ENCODE measurements around the gene ZNF594.
"Not testable (repeated sequence)": the region's sequence is repeated elsewhere in the genome, so short reads cannot be mapped to it uniquely, and the experiment has no call there.

ZNF594 gene

GRCh38 chr17:5191541-5192417 lies at the start of gene ZNF594:
Gene ZNF594, minus strand, starts transcription at chr17:5191868. Its CDS starts 7,612 bp downstream, at chr17:5184256.
- DNase-seq = peak; percentile 74 to 76

DNA sequence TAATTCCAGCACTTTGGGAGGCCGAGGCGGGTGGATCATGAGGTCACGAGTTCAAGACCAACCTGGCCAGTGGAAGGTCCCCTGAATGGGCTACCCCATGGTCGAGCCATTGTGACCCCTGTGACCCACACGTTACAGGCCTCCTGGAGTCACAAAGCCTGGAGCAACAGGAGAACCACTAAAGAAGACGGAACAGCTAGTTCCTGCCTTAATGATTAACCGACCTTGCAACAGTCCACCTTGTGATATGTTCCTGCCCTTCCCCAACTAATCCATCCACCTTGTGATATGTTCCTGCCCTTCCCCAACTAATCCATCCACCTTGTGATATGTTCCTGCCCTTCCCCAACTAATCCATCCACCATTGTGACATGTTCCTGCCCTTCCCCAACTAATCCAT lies 48.1 kb upstream of the ZNF594 start:
- DNase-seq = not testable (repeated sequence)

- DNase-seq = no peak
Observed at GRCh38 chr17:5238333-5238732, 46.7 kb upstream of the ZNF594 start.

- peak; percentile 41 for DNase-seq
Observed at GRCh38 chr17:5237541-5238016, 45.9 kb upstream of the ZNF594 start.

DNA sequence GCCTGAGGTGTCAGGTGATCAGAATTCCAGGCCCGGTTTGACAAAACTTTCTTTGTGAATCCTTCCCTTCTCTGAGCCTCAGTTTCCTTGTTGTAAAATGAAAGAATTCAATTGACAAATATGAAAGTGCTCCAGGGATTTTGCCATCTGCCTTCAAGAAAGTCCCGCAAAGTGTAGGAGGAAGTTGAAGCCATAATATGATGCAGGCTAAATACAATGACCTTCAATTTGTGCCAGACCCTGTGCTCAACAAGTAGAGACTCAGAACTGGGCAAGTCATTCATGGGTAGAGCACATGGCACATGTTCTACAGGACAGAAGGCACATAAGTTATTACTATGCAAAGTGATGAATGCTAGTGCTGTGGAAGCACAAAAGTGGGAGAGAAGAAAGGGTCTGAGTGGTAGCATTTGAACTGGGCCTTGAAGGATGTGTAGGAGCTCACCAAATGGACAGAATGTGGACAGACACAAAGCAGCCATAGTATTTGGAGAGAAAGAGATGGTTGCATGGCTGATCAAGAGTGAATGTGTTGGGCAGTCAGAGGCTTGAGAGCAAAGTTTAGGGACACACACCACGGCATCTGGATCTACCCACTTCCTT lies 45.4 kb upstream of the ZNF594 start:
- no peak for DNase-seq

DNA sequence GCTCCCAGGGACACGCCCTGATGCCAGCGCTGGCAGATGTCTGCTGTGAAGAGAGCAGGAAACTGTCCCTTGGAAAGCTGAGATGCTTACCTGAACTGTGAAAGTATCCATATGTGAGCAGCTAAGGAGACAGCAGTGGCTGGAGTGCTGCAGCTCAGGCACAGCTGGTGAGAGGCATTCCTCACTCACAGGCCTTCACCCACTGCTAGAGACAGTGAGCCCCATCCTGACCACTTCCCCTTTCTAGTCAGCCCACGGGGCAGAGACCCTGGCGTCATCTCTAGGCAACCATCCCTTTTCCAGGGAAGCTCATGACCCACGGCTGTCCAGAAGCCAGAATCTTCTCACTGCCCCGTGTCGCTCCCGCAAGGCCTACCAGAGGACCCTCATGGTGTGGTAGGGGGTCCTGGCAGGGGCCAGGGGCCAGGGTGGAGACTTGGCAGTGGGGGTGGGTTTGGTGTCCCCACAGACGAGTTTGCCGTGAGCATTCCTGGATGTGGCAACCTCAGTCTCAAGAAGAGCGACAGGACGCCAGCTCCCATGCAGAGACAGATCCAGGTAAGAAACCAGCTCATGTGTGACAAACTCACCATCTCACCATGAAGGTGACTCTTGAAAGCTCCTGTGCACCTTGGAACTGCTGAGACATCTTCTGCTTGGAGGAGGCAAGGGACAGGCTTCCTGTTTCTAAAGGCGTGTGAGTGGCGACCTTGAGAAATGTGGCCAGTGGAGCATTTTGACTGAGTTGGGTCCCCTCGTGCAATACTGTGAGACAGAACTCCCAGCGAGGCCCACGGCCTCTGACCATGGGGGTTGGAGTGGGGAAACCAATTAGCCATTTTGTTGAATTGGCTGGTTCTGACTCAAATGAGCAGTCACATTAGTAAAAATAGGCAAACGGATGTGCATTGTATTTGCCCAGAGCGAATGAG lies 43.2 kb upstream of the ZNF594 start, which contains the start of gene SCIMP:
Gene SCIMP (minus strand): TSS at position 216 of the 932 bp plus-strand sequence. CDS start 105 bp downstream, at position 111.
- peak; percentile 25 to 54 for DNase-seq

DNA sequence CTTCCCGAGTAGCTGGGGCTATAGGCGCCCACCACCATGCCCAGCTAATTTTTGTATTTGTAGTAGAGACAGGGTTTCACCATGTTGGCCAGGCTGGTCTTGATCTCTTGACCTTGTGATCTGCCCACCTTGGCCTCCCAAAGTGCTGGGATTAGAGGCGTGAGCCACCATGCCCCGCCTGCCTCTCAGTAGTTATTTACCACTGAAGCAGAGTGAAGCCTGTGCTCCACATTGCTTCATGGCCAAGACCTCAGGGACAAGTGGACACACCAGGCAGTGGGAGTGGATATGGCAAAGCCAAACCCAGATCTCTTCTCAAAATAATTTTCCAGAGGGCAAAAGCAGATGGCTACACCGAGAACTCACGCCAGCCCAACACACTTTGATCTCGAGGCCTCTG lies 41.8 kb upstream of the ZNF594 start:
- not testable (repeated sequence) for DNase-seq

DNA sequence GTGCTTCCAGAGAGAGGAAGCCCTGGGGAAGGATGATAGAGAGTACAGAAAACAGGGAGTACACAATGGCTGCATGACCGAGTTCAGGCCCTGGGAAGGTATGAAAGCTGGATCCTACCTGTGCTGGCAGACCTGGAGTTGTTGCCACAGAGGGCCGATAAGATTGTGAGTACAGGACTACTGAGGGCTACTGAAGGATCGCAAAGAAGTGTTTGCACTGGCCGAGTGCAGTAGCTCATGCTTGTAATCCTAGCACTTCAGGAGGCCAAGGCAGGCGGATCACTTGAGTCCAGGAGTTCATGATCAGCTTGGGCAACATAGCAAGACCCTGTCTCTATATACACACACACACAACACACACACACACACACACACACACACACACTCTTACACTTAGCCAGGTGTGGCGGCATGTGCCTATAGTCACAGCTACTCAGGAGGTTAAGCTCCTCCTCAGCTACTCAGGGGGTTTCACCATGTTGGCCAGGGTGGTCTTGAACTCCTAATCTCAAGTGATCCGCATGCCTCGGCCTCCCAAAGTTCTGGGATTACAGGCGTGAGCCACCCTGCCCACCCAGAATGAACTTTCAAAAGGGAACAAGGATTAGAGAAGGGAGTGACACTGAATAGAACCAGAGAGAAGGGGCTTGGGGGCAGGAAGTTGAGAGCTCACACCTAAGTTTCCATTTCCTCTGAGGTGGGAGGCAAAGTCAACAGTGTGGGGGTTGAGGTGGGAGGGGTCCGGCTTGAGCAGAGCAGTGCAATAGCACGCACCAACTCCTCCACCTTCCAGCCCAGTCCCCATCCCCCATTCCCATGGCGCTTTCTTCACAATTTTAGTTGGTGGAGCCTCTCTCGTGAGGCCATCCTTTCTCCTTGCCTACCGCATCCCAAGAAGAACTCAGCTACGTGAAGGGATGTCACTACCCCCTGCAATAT lies 35.5 kb upstream of the ZNF594 start:
- DNase-seq = no peak

GRCh38 chr17:5225668-5226457 lies 34.2 kb upstream of the ZNF594 start:
- DNase-seq = no peak

DNA sequence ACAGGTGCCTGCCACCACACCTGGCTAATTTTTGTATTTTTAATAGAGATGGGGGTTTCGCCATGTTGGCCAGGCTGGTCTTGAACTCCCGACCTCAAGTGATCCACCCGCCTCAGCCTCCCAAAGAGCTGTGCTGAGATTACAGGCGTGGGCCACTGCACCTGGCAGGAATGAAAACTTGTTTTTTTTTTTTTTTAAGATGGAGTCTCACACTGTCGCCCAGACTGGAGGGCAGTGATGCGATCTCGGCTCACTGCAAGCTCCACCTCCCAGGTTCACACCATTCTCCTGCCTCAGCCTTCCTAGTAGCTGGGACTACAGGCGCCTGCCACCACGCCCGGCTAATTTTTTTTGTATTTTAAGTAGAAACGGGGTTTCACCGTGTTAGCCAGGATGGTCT lies 30.2 kb upstream of the ZNF594 start:
- not testable (repeated sequence) for DNase-seq

- DNase-seq = no peak
Observed at GRCh38 chr17:5220074-5220473, 28.4 kb upstream of the ZNF594 start.

- DNase-seq = no peak
Observed at GRCh38 chr17:5219536-5219935, 27.9 kb upstream of the ZNF594 start.

- not testable (repeated sequence) for DNase-seq
Observed at GRCh38 chr17:5217562-5217961, 25.9 kb upstream of the ZNF594 start.

DNA sequence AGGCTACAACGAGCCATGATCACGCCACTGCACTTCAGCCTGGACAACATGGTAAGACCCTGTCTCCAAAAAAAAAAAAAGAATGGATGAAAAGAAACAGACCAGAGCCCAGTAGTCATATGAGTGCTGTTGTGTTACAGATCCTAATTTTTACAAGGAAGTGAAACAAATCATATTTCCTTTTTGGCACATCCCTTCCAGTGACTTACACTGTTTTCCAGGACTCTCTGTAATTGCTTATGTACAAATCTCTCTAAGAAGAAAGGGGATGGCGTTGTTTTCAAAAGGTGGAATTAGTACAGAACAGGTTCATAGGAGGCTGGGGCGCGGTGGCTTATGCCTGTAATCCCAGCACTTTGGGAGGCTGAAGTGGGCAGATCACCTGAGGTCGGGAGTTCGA lies 19.8 kb upstream of the ZNF594 start:
- no peak for DNase-seq

DNA sequence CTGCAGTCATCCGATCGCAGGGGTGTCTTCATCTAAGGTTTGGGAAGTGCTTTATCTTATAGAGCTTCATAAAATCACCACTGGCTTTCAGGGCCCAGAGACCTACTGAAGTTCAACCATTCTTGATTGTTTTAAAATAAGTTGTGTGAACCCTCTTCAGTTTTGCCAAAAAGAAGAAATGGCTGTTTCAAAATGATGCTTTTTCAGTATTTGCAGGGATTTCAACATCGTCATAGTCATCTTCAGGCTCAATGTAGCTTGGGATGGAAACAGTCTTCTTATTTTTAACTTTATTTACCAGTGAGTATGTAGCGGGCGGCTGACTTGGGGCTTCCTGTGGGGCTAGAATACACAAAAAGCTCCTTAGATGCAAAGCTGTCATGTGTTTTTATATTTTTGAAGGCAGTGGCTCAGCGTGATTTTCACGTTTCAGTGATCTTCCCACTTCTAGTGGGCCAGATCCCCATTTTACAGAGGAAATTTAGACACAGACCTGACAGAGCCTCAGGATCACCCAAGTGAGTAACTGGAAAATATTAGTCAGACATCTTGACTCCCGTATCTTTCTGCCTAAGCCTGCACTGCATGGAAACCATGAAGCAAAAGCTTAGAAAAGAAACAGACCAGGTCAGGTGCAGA lies 19.1 kb upstream of the ZNF594 start:
- no peak for DNase-seq

- no peak for DNase-seq
Observed at GRCh38 chr17:5210091-5210490, 18.4 kb upstream of the ZNF594 start.

DNA sequence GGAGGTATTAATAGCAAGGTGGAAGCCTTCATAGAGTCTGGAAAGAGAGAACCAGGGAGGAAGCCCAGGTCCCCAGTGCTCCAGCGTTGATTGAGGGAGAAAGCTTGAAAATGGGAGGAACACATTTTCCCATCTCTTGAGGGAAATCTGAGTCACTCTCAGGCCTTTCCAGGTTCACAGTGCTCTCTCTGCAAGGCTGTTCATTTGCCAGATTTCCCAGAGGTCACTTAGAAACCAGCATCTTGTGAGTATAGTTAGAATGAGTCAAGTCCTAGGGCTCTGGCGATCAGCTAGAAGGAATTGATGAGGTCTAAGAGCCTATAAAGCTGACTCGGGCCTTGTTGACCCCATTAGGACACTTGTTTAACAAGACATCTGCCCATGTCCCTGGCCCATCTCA lies 17.7 kb upstream of the ZNF594 start:
- DNase-seq = no peak

DNA sequence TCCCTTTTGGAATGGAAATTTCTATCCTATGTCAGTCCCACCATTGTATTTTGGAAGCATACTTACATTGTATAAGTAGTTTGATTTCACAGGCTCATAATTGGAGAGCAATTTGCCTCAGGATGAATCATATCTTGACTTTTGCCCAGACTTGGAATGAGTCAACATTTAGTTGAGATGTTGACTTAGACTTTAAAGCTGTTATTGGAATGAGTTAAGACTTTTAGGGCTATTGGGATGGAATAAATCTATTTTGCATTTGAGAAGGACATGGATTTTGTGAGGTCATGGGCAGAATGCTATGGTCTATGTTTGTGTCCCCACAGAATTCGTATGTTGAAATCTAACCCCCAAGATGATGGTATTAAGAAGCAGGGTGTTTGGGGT lies 12.2 kb upstream of the ZNF594 start:
- DNase-seq = no peak

- DNase-seq = no peak
Observed at GRCh38 chr17:5203178-5203907, 11.7 kb upstream of the ZNF594 start.

DNA sequence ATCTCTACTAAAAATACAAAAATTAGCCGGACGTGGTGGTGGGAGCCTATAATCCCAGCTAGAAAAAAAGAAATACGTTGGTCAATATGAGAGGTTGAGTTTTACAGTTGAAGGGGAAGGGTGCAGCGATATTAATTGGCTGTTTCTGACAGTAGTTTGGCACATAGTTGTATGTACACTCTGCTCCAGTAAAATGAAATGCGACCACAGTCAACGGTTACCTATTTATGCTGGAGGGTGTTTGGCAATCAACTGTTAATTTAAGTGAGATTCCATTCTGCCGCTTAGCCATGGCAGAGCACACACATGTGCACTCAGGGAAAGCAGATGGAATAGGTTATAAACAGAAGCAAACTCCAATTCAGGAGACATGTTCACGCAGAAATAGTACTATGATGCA lies 9.3 kb upstream of the ZNF594 start:
- no peak for DNase-seq

Measured in Kasumi-1 (cell line).